Heart left ventricle (tissue), 16 donors: ENCODE data around the gene EVI5L. TPM values are rescaled to one million over a fixed set of nuclear protein-coding genes. Genes with fewer than 3 reads are reported as not detected.
A peak's percentile ranks its signal among the peaks of the same experiment; 100 is the strongest.

Experiments used
- ATAC-seq, 4 donors: fragments of 200-7000 bp; cut with Tn5 transposase; one replicate each; pipeline ENCODE4 v1.9.1; 2020 to 2022; ENCODE audit warnings: moderate library complexity in 4 of 4, mild to moderate bottlenecking in 3 of 4, moderate number of reproducible peaks in 1 of 4
- DNase-seq, 5 donors: peaks; one replicate each; pipeline ENCODE4 v3.0.0-alpha.2; 2020
- H3K27ac ChIP-seq, 12 donors: fragments of 200-600 bp; sonication (generic) in 4 of 12; one replicate each; pipeline versions ENCODE4 v1.5.0 to v1.8.0; 2016 to 2022; ENCODE audit warnings: mild to moderate bottlenecking in 2 of 12
- H3K27me3 ChIP-seq, 9 donors: fragments of 200-600 bp; sonication (generic) in 2 of 9; one replicate each; pipeline versions ENCODE4 v1.5.1 to v1.8.0; 2016 to 2022; ENCODE audit warnings: mild to moderate bottlenecking in 3 of 9
- H3K36me3 ChIP-seq, 9 donors: fragments of 200-600 bp; sonication (generic) in 2 of 9; one replicate each; pipeline versions ENCODE4 v1.5.0 to v1.8.0; 2018 to 2022; ENCODE audit warnings: mild to moderate bottlenecking in 2 of 9
- H3K4me1 ChIP-seq, 12 donors: fragments of 200-600 bp; sonication (generic) in 4 of 12; one replicate each; pipeline versions ENCODE4 v1.5.0 to v1.8.0; 2016 to 2022; ENCODE audit warnings: mild to moderate bottlenecking in 3 of 12
- H3K4me3 ChIP-seq, 12 donors: fragments of 200-600 bp; sonication (generic) in 4 of 12; one replicate each; pipeline versions ENCODE4 v1.5.0 to v1.8.0; 2017 to 2022; ENCODE audit warnings: mild to moderate bottlenecking in 9 of 12, moderate library complexity in 4 of 12
- H3K9me3 ChIP-seq, 12 donors: fragments of 200-600 bp; sonication (generic) in 4 of 12; one replicate each; pipeline versions ENCODE4 v1.5.0 to v1.8.0; 2016 to 2022; ENCODE audit warnings: mild to moderate bottlenecking in 1 of 12
- CTCF ChIP-seq, 12 donors: fragments of 200-600 bp; sonication (generic) in 4 of 12; IDR thresholded peaks; one replicate each; pipeline versions ENCODE4 v1.5.0 to v1.8.0; 2018 to 2022; ENCODE audit warnings: antibody characterized with exemption in 12 of 12, mild to moderate bottlenecking in 5 of 12
- POLR2A ChIP-seq, 2 donors: fragments of 450-650 bp; IDR thresholded peaks; one replicate each; pipeline ENCODE4 v1.6.1; 2017; ENCODE audit warnings: antibody characterized with exemption in 2 of 2, mild to moderate bottlenecking in 2 of 2, moderate library complexity in 2 of 2
- WGBS, 4 donors: extraction: QIAGEN DNeasy Blood & Tissue Kit in 2 of 4; methylation state at CpG; one replicate each; pipeline versions ENCODE4 v1.1.5 to v1.1.7; 2013 to 2018; 5-methylcytosine and 5-hydroxymethylcytosine counted together
- intact Hi-C, 10 donors: fragments of 100-400 bp; cut with DNase I; formaldehyde crosslinking; loops; one replicate each; pipeline versions ENCODE4 v1.11.1 to v1.14.2; 2022
- polyA plus RNA-seq, 2 donors: library from polyadenylated mRNA; stranded (reverse); fragments of 200-250 nt; gene quantifications; one replicate each; pipeline ENCODE4 v1.2.3, GENCODE V29; 2013
- total RNA-seq, 9 donors: library from RNA; depleted of rRNA in 2 of 9; stranded (reverse); fragments of >200 nt in 2 of 9; fragmentation: NEBNext Ultra II Directional in 3 of 9; extraction: Animal tissue kit (Norgen Biotek cat#: 25700) in 3 of 9; gene quantifications; one replicate each; pipeline versions ENCODE4 v1.1.0 to v1.2.4, GENCODE V29; 2016 to 2023
- donor health status: ischemic (EF 13 %, LVEDD 7.1; RV severe dilation, severe dysfunction).
- donor health status: healthy with polysubstance abuse.
- donor health status: DM: no; HTN: yes; CAD: no.
- donor health status: DM: no; HTN: no; CAD: no.
- donor health status: ischemic (EF 25% LVEDD 6.9; RV normal size, moderate dysfunction).
- donor health status: ischemic (EF 25% LVEDD 5.7; RV mildly dilated, moderate dysfunction).
- donor health status: healthy.
- donor health status: DM: yes; HTN: yes; CAD: no.
- donor health status: ischemic (EF 35%, LVEDD 5.7; RV mildly dilated, moderate dysfunction).
- donor health status: nonischemic (EF 11% LVEDD 7.7; RV severe dilation, severe dysfunction).
- donor health status: DM: yes; HTN: yes; CAD: no.
- donor health status: PGD.
- donor health status: ischemic (EF 29% LVEDD 5.4; RV normal size, mild dysfunction).
- donor health status: nonischemic (EF 23%, LVEDD 6.1; RV moderate dilation, normal function).

EVI5L gene
- total and polyA plus RNA-seq, 11 donors = 18.2 to 41.9 (median 22.1) TPM

- Histone ChIP-seq H3K36me3 (no peaks in the 10 kb centered on the region), H3K4me3 (no peak overlapping the region), H3K27me3 (no peaks in the 10 kb centered on the region), H3K9me3 (no peaks in the 10 kb centered on the region), H3K4me1 (peaks cover 0 to 43% (median 22%) of the 10 kb centered on the region in 12 donors), H3K27ac (peak overlapping the region in 1 of 12 donors; percentile 67)
- 87 to 91% (median 89%) methylated on average over 9 to 17 of the region's 17 CpGs for whole genome bisulfite sequencing, 4 donors
- ATAC-seq (no peak), DNase-seq (peak in 1 of 5 donors; percentile 45)
- TF ChIP-seq POLR2A (IDR thresholded peaks at IDR 0.05) = no peak
- no peak for TF ChIP-seq CTCF (IDR thresholded peaks at IDR 0.05)
- intact Hi-C loops = no loop called here
Observed at GRCh38 chr19:7832009-7832408, 2.0 kb downstream of the EVI5L start.

- H3K27me3 ChIP-seq = no peaks in the 10 kb centered on the region
Observed at GRCh38 chr19:7832781-7833180, 2.8 kb downstream of the EVI5L start.

GRCh38 chr19:7833225-7834099 is 3.4 kb downstream of the EVI5L start:
- Histone ChIP-seq H3K27me3 (no peaks in the 10 kb centered on the region), H3K9me3 (no peaks in the 10 kb centered on the region), H3K4me3 (no peak overlapping the region), H3K27ac (peak overlapping the region in 4 of 12 donors; percentile 10 to 67 (median 32)), H3K36me3 (no peaks in the 10 kb centered on the region), H3K4me1 (peaks cover 0 to 43% (median 22%) of the 10 kb centered on the region in 12 donors)
- ATAC-seq = peak in 3 of 4 donors; percentile 44 to 51 (median 47)
- WGBS, 4 donors = 47 to 65% (median 59%) methylated on average over 23 of the region's 23 CpGs
- DNase-seq = peak; percentile 78 to 92 (median 81)
- intact Hi-C loops = no loop called here
- no peak for TF ChIP-seq POLR2A (IDR thresholded peaks at IDR 0.05)
- no peak for TF ChIP-seq CTCF (IDR thresholded peaks at IDR 0.05)

More at GRCh38 chr19:7832781-7833180, 2.8 kb downstream of the EVI5L start:
- peaks cover 0 to 43% (median 22%) of the 10 kb centered on the region in 12 donors for H3K4me1 ChIP-seq
- H3K9me3 ChIP-seq = no peaks in the 10 kb centered on the region
- intact Hi-C loops = no loop called here
- 51 to 65% (median 55%) methylated on average over 11 to 12 of the region's 12 CpGs for WGBS, 4 donors
- no peak for TF ChIP-seq POLR2A (IDR thresholded peaks at IDR 0.05)
- TF ChIP-seq CTCF (IDR thresholded peaks at IDR 0.05) = no peak
- no peak overlapping the region for H3K4me3 ChIP-seq
- H3K27ac ChIP-seq = peak overlapping the region in 4 of 12 donors; percentile 4 to 67 (median 28)
- ATAC-seq (no peak), DNase-seq (no peak)
- H3K36me3 ChIP-seq = no peaks in the 10 kb centered on the region

GRCh38 chr19:7839476-7839875 is 9.5 kb downstream of the EVI5L start:
- ATAC-seq (no peak), DNase-seq (no peak)
- Histone ChIP-seq H3K27me3 (no peaks in the 10 kb centered on the region), H3K36me3 (no peaks in the 10 kb centered on the region), H3K27ac (no peak overlapping the region), H3K4me1 (no peaks in the 10 kb centered on the region), H3K9me3 (no peaks in the 10 kb centered on the region), H3K4me3 (no peak overlapping the region)
- TF ChIP-seq CTCF (IDR thresholded peaks at IDR 0.05) = no peak
- TF ChIP-seq POLR2A (IDR thresholded peaks at IDR 0.05) = no peak
- WGBS, 4 donors = 84 to 96% (median 94%) methylated on average over 6 of the region's 6 CpGs
- intact Hi-C loops = no loop called here
